Activated CD4-positive, alpha-beta T cell treated with anti-CD3 and anti-CD28 coated beads for 24 hours (primary cell): ENCODE results near the gene ARID3A.
"Not testable (repeated sequence)": the region's sequence is repeated elsewhere in the genome, so short reads cannot be mapped to it uniquely, and the experiment has no call there.

Source experiments
- DNase-seq, 2 donors: peaks; one replicate each; pipeline ENCODE4 v3.0.0-alpha.2; 2020; ENCODE audit warnings: low read depth in 2 of 2

The ARID3A gene

GRCh38 chr19:945401-946252 is 19.8 kb downstream of the ARID3A start:
- DNase-seq, result no peak

- no peak for DNase-seq
Observed at GRCh38 chr19:947090-947706, 21.4 kb downstream of the ARID3A start.

- no peak for DNase-seq
Observed at GRCh38 chr19:947707-948539, 22.1 kb downstream of the ARID3A start.

GRCh38 chr19:948842-949496 is 23.1 kb downstream of the ARID3A start:
- DNase-seq, result no peak

GRCh38 chr19:950352-951066 is 24.7 kb downstream of the ARID3A start:
- no peak for DNase-seq

GRCh38 chr19:952049-952679 is 26.3 kb downstream of the ARID3A start:
- no peak for DNase-seq

- no peak for DNase-seq
Observed at GRCh38 chr19:952680-953444, 27.0 kb downstream of the ARID3A start.

- DNase-seq, result no peak
Observed at GRCh38 chr19:953445-954271, 27.8 kb downstream of the ARID3A start.

DNA sequence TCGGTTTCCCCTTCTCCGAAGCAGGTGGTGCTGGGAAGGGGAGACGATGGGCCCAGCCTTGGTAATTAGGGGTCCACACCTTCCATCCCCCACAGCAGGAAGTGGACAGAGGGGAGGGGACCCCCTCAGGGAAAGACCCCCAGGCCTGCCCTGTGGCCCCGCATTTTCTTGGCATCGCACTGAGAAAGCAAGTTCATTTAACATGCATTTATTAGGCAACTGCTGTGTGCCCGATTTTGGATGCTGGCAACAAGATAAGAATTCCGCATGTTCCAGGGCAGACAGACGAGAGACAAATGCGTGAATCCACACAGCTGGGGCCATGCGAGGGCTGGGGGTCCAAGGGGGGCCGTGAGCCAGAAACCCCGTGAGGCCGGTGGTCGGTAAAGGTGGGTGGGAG is 28.4 kb downstream of the ARID3A start:
- no peak for DNase-seq

DNA sequence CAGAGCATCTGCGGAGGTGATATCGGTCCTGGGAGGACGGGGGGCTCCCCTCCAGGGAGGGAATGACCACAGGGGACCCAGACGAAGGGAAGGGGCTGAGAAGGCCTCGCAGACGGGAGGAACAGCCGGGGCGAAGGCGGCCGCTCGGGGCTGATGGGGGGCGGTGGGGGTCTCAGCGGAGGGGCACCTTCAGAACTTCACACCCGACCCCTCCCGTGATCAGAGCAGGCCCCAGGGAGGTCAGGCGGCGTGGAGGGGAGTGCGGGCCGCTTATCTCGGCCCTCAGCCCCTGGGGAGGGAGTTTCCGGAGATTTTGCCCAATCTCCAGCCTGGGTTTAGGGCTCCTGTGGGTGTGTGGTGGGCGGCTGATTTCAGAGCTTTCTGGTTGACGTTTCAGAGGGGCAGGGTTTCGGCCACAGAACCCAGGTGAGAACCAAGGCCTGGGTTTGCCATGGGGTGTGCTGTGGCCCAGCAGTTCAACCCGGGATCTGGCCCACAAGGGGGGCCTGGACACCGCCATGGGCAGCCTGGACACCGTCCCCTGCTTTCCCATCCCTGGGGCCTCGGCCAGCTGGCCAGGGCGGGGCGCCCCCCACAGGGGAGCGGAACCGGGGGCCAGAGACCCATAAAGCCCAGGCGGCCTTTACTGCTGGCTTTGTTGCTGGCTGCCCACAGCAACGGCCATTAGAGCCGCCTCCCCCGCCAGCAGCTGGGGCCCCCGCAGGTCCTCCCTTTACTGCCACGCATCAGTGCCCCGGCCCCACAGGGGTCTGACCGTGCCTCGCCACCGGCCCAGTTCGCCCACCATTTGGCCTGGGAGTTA is 29.0 kb downstream of the ARID3A start:
- no peak for DNase-seq

DNA sequence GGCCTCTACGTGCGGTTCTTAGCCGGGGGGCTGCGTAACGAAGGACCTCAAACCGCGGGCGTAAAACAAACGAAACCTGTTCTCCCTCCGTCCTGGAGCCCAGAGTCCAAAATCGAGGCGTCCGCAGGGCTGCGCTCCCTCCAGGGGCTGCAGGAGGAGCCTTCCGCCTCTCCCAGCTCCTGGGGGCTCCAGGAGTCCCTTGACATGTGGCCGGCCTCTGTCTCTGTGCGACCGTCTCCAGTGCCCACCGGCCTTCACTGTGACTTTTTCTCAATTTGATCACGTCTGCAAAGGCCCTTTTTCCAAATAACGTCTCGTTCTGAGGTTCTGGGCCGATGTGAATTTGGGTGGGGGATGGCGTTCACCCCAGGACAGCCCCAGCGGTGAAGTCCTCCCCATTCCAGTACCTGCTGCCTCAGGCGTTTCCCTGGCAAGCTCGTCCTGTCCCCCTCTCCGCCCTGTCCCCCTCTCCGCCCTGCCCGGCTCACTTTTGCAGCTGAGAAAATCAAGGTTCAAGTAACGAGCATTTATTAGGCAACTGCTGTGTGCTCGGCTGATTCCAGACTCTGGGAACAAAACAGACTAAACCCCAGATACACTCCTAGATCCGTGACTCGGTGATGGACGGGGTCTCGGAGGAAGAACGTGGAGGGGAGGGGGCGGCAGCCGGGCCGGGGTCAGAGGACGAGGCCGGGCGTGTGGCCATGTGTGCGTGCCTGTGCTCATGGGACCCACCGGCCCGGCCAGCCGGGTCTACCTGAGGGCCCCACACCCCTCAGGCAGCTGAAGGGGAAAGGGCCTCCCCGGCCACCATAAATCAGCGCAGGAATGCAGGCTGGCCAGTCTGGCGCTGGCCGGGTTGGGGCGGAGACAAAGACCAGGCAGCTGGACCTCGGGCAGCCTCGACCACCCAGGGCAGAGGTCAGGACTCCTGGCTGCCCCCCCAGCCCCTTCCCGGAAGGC is 30.2 kb downstream of the ARID3A start:
- no peak for DNase-seq

GRCh38 chr19:956766-957440 is 31.1 kb downstream of the ARID3A start:
- no peak for DNase-seq

DNA sequence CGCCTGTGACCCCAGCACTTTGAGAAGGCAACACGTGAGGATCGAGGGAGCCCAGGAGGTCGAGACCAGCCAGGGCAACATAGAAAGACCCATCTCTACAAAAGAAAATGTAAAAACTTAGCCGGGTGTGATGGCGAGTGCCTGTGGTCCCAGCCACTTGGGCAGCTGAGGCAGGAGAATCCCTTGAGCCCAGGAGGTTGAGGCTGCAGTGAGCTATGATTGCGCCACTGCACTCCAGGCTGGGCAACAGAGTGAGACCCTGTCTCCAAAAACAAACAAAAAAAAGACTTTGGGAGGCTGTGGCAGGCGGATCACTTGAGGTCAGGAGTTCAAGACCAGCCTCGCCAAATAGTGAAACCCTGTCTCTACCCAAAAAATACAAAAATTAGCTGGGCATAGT is 31.7 kb downstream of the ARID3A start:
- DNase-seq, result not testable (repeated sequence)

- peak; percentile 32 to 35 for DNase-seq
Observed at GRCh38 chr19:958967-959855, 33.4 kb downstream of the ARID3A start.

- no peak for DNase-seq
Observed at GRCh38 chr19:960020-960419, 34.2 kb downstream of the ARID3A start.

DNA sequence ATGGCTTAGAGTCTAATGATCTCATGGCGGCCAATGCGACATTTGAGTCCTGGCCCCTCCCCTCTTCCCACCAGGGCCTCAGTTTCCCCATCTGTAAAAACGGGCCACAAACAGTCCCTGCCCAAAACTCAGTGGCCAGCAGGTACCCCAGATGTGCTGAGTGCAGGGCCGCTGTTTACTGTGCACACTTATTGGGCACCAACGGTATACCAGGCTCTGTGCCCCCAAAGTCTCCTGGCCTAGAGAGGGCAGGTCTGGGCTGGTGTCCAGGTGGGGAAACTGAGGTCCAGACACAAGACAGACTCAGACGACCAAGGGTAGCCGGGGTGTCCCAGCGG is 34.7 kb downstream of the ARID3A start:
- no peak for DNase-seq
